ENCODE measurements around the gene HCN4.

Gene HCN4

DNA sequence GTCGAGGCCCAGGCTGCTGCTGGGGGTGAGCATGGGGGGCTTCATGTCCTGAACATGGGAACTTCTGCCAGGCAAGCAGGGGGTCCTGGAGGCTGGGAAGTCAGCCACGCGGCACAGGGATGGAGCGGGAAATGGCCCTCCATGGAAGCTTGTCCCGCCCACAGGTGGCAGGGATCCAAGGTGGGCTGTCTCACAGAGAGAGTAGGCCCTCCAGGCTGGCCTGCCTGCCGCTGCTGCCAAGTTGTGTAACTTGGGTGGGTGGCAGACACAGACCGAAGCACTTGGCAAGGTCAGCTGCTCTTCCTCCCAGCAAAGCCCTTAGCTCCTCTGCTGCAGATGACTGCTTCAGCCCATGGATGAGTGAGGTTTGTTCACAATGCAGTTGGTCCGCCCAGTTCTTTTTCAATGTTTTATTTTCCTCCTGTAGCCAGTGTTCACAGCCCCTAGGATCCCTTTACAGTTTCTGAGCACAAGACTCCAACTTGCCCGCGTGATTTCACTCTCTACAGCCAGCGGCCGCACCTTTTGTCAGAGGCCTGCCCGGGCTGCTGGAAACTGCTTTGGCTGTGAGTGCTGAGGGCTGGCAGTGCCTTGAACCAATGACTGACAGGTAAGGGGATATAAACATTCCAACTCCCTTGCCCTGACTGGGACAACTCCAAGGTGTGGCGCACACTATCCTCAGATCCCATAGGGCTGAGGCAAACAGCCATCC is 26.7 kb downstream of the HCN4 start:
- ATAC-seq: no peak

DNA sequence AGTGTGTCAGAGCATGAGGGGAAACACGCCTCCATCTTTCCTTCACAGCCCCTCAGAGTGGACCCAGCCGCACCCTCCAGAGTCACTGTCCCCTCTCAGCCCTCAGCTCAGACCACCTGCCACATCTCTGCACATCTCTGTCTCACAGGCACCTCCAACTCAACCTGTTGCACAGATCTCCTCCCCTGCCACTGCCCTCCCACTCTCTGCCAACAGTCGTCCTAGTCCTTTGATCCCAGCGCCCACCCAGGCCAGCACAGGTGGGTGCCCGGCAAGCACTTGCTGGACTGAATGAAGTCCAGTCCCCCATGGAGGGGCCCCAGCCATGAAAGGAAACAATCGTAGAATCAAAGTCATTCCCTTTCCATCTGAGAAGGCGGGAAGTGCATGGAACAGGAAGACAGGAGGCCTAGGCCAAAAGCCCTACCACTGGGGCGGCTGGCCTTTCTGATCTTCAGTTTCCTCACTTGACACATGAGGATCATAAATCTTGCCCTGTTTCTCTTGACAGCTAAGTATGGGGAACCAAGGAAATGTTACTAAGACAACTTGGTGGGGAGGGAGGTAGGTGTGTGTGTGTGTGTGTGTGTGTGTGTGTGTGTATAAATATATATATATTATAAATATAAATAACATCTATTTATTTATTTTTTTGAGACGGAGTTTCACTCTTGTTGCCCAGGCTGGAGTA is 28.1 kb downstream of the HCN4 start:
- no peak for ATAC-seq

GRCh38 chr15:73338606-73339374 is 30.0 kb downstream of the HCN4 start:
- ATAC-seq: no peak

- no peak for ATAC-seq
Observed at GRCh38 chr15:73338058-73338457, 30.7 kb downstream of the HCN4 start.

- no peak for ATAC-seq
Observed at GRCh38 chr15:73337187-73337586, 31.6 kb downstream of the HCN4 start.

- ATAC-seq: no peak
Observed at GRCh38 chr15:73336756-73337155, 32.0 kb downstream of the HCN4 start.

DNA sequence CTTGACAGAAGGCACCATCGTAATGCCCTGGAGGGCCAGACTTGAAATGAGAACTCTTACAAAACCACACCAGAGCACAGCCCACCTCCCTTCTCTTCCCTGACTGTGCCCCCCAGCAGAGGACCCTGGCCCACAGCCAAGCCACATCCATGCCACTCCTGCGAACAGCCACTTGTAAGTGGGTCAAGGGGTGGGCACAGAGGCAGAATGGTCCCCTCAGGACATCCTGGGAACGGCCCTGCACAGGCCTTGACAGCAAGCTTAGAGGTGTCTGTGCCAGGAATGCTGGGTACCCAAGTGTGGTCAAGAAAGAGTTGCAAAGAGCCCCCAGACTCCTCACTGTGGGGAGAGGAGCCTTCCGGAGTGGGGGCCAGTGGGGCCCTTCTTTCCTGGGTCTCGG is 33.3 kb downstream of the HCN4 start:
- ATAC-seq: no peak

GRCh38 chr15:73335026-73335425 is 33.7 kb downstream of the HCN4 start:
- ATAC-seq: no peak

DNA sequence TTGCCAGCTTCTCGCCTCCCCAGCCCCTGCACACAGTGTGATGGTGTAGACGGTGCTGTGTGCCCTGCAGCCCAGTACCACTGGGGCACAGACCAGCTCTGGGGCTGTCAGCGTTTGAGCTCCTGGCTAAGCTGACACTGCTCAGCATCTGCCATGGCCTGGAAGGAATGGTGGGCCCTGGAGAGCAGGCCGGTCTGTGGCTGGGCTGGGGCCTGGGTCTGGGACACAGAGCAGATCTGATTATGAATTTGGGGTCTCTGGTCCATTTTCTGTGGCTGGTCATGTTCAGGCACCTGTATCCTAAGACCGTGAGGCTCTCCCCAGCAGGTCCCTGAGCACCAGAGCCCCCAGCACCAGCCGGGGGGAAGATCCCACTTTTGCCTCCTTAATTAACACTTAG is 34.7 kb downstream of the HCN4 start:
- ATAC-seq: no peak

GRCh38 chr15:73333001-73333400 is 35.8 kb downstream of the HCN4 start:
- ATAC-seq: no peak

GRCh38 chr15:73331991-73332925 is 36.5 kb downstream of the HCN4 start:
- ATAC-seq: no peak

- no peak for ATAC-seq
Observed at GRCh38 chr15:73331501-73331900, 37.3 kb downstream of the HCN4 start.

- ATAC-seq: no peak
Observed at GRCh38 chr15:73330206-73331051, 38.3 kb downstream of the HCN4 start.

DNA sequence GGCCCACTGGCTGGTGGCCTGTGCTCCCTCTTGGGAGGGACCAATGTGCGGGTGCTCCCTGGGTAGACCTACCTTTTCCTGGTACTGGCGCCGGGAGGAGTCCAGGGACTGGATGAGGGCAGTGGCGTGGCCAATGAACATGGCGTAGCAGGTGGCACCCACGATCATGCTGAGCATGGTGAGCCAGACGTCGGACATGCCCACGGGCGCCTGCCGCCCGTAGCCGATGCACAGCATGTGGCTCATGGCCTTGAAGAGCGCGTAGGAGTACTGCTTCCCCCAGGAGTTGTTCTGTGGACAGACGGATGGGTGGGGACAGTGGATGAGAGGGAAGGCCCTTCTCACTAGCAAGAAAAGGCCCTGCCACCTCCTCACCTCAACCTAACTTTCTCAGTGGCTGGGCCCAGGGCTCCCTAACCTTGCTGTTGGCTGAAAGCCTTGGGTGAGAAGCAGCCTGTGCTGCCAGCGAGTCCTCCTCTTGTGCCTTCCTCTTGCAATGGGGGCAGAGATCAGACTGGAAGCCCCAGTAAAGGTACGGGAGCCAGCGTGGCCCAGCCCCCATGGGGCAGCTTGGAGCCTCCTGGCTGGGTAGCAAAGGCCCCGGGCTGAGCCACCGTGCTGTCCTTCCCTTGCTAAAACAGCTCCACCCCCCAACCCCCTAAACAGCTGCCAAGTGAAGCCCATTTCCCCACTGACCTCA is 39.1 kb downstream of the HCN4 start:
- ATAC-seq: no peak

DNA sequence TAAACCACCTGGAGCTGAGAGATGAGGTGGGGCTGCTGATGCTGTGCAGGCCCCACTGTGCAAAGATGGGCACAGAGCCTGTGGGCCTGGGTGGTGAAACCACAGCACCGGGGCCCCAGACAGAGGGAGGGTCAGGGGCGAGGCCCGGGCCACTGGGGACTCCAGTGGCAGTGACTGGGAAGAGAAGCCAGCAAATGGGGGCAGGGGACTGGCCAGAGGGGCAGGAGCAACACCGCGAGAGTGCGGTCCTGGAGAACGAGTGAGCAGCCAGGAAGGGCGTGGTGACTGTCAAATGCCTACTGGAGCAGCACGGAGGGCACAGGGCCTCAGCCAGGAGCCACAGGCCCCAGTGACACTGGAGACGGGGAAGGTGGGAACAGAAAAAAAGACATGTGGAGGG is 39.8 kb downstream of the HCN4 start:
- no peak for ATAC-seq

DNA sequence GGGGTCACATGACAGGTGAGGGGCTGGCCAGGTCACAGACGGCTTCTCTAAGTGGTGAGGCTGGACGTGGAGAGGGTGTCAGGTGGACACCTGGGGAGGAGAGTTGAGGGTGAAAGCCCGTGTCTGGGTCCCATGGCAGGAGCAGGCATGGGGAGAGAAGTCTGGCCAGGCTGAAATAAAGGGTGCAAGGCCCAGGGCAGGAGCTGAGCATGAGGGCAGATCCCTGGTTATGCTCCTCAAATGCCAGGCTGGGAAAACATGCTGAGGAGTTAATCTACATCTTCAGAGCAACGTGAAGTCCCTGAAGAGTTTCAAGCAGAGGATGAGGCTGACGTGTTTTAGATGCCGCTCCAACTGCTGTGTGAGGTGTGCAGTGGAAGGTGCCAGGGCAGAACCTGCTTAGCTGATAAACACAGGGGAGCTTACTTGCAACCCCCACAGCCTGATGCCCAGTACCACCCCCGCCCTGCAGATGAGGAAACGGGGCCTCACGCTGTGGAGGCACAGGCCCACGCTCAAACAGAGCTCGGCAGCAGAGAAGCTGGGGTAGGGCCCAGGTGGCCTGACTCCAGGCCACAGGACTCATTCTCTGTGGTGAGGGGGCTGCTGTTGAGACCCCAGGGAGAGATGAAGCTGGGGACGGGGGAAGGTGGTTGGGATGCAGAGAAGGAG is 40.5 kb downstream of the HCN4 start:
- no peak for ATAC-seq

GRCh38 chr15:73326157-73326556 is 42.6 kb downstream of the HCN4 start:
- ATAC-seq: no peak

DNA sequence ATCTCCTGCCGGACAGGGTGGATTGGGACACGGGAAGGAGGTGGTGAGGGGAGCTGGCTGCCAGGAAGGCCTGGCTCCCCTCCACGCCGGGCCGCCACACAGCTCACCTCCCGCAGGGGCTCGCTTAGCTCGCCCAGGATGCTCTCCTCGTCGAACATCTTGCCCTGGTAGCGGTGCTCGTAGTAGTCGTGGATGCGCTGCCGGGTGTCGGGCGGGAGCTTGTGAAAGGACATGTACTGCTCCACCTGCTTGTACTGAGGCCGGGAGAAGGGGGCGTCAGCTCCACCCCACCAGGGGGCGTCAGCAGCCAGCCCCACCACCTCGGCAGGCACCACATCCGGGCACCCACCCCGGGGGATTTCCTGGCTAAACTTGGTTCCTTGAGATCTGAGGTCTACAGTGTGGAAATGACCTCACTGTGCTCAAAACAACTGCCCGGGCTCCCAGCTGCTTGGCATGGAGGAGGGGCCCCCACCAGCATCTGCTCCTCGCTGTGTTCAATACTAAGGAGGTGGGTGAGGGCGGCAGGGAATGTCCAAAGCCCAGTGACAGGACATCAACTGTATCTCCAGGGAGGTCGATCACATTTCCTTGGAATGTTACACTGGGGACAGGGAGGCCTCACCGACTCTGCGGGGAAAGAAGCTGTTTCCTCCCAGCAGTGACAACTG is 43.4 kb downstream of the HCN4 start:
- ATAC-seq: no peak

DNA sequence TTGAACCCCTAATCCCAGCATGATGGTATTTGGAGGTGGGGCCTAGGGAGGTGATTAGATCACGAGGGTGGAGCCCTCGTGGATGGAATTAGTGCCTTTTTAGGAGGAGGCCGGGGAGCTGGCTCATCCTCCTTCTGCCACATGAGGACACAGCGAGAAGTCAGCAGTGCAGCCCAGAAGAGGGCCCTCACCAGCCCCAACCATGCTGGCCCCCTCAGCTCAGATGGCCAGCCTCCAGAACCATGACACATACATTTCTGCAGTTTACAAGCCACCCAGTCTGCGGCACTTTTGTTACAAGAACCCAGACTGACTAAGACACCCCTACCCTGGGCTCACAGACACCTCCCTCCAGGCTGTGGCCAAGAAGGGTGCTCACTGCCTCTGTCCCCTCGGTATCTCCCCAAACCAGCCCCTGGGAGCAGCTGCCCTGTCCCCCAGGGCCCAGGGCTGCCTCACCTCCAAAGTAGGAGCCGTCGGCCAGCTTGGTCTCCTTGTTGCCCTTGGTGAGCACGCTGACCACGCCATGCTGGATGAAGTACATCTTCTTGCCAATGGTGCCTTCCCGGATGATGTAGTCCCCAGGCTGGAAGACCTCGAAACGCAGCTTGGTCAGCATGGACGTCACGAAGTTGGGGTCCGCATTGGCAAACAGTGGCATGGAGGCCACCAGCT is 44.1 kb downstream of the HCN4 start:
- no peak for ATAC-seq
